ENCODE results near the gene EGFR.

The EGFR gene

DNA sequence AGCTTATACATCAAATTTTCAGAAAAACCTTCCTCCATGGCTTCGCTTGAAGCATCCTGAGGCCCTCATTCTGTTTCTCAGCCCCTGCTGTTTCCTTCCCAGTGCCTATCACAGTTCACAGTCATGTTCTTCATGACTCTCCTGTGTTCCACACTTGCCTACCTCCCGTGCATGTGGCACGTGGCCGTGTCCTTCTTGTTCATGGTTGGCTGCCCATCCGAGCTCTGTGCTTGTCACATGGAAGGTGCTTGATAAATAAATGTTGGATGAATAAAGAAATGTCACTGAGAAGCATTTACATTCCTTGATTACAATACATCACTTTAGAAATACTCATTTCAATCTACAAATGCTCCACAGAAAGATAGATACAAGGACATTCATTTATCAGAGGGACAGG lies 23.7 kb upstream of the EGFR start:
- H3K27ac Mint-ChIP-seq: no peak overlapping the region
- H3K36me3 Mint-ChIP-seq (ENCODE audit: low read depth): no peaks in the 10 kb centered on the region
- H3K4me1 Mint-ChIP-seq (ENCODE audit: low read depth): peaks cover 30% of the 10 kb centered on the region
- H3K27me3 Mint-ChIP-seq (ENCODE audit: low read depth): peaks cover 10% of the 10 kb centered on the region
- no peak overlapping the region for H3K4me3 Mint-ChIP-seq
- H3K9me3 Mint-ChIP-seq: no peaks in the 10 kb centered on the region

DNA sequence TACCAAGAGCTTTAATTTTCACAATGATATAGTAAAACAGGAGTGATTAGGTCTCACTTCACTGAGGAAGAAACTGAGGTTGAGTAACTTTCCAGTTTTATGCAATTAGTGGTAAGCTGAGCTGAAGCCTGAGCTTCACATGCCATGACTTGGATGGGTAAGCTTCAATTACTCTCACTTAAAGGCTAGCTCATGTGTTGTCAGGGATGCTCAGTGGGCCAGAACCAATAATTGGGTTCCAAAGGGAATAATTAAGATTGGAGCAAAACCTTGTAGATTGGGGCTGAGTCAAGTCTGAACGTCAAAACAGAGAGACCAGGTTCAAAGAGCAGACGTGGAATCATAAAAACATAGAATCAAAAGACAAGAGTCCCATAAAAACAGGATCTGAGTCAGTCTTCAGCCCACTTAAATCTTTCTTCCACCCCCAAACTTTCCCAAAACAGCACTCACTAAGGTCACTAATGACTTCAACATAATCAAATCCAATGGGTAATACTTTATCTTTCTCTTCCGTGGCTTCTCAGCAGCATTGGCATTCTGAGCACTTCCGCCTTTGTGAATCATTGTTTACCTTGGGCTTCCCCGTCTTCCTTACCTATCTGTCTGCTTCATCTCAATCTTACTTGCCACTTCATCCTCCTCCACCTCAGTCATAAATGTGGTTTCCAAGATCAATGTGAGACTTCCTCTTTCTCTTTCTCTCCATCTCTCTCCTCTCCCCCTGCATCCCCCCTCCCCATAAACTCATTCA lies 23.0 kb upstream of the EGFR start:
- H3K4me1 Mint-ChIP-seq (ENCODE audit: low read depth): peaks cover 30% of the 10 kb centered on the region
- peaks cover 11% of the 10 kb centered on the region for H3K27me3 Mint-ChIP-seq (ENCODE audit: low read depth)
- peak overlapping the region; percentile 12 for H3K4me3 Mint-ChIP-seq
- H3K36me3 Mint-ChIP-seq (ENCODE audit: low read depth): no peaks in the 10 kb centered on the region
- H3K27ac Mint-ChIP-seq: peak overlapping the region; percentile 34
- no peaks in the 10 kb centered on the region for H3K9me3 Mint-ChIP-seq

DNA sequence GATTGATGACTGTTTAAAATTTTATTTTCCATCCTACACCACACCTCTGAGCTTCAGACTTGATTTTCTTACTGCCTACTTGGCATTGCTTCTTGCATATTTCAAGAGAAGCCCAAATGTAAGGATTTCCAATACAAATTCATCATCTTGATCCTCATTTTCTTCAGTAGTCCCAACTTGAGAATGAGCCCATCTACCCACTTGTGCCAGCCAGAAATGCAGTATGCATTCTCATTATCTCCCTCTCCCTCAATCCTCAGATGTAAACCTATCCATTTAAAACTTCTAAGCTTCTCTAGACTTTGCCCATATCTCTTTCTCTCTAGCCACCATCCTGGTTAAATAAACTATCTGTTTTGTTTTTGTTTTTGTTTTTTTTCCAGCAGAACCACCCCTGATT lies 22.4 kb upstream of the EGFR start:
- Mint-ChIP-seq H3K4me3 (peak overlapping the region; percentile 12), H3K4me1 (ENCODE audit: low read depth) (peaks cover 30% of the 10 kb centered on the region), H3K27me3 (ENCODE audit: low read depth) (peaks cover 10% of the 10 kb centered on the region), H3K27ac (no peak overlapping the region), H3K36me3 (ENCODE audit: low read depth) (no peaks in the 10 kb centered on the region), H3K9me3 (no peaks in the 10 kb centered on the region)

DNA sequence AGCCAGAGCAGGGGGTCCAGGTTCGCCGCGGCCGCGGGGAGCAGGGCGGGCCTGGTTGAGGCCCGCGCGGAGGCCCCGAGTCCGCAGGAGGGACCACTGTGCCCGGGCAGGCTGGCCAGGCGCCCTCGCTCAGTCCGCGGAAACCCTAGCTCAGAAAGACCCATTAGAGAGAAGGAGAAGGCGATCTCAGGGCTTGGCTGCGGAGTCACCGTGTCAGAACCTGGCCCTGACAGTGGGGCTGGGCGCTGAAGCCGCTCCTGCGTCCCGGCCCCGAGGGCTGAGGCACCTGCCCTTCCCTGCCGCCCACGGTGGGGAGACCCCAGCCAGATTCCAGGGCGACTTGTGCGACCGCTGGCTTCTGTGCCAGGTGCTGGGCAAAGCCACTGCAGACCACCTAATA lies 14.2 kb upstream of the EGFR start:
- H3K4me3 Mint-ChIP-seq: no peak overlapping the region
- peaks cover 32% of the 10 kb centered on the region for H3K27me3 Mint-ChIP-seq (ENCODE audit: low read depth)
- H3K36me3 Mint-ChIP-seq (ENCODE audit: low read depth): no peaks in the 10 kb centered on the region
- no peaks in the 10 kb centered on the region for H3K9me3 Mint-ChIP-seq
- H3K4me1 Mint-ChIP-seq (ENCODE audit: low read depth): peaks cover 2% of the 10 kb centered on the region
- no peak overlapping the region for H3K27ac Mint-ChIP-seq

DNA sequence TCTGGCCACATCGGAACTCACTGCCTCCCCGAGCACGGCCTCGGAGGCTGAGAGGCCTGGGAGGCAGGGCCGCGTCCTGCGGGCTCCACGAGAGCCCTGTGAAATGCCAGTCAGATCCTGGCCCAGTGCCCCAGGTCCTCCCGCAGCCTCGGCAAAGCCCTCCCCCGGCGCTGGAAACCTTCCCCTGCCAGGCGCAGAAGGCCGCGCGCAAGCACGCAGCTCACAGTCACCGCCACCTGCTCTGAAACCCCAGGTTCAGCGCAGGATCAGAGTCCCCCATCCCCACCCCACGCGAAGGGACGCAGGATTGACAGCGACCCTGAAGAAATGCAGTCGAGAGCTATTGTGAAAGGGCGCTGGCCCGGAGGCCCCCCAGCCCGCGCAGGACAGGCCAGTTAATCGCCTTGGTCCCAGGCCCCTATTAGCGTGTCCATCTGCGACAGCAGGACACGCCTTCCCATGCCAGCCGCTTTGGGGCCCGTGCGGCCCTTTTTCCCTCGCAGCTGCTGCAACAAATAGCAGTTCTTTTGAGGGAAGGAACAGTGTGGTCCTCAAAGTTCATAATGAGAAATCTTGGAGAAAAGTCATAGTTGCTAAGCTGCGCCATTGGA lies 13.5 kb upstream of the EGFR start:
- Mint-ChIP-seq H3K36me3 (ENCODE audit: low read depth) (no peaks in the 10 kb centered on the region), H3K4me3 (no peak overlapping the region)

DNA sequence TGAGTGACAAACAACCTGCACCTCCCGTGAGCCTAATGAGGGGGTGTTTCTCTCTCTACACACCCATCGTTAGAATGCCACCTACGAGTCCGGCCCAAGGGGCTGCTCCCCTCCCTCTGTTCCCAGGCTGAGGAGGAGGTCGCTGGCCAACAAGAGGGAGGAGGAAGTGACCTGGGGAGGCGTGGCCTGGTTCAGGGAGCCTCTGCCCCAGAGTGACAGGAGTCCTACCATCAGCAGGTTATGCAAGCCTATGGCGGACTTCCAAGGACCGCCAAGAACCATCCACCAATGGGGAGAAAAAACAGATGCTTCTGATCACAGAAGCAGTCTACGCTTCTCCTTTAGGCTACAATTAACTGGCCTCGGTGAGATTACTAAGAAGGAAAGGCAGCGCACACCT lies 12.3 kb upstream of the EGFR start:
- no peaks in the 10 kb centered on the region for H3K36me3 Mint-ChIP-seq (ENCODE audit: low read depth)
- H3K27me3 Mint-ChIP-seq (ENCODE audit: low read depth): peaks cover 28% of the 10 kb centered on the region
- H3K9me3 Mint-ChIP-seq: no peaks in the 10 kb centered on the region
- H3K27ac Mint-ChIP-seq: no peak overlapping the region
- no peak overlapping the region for H3K4me3 Mint-ChIP-seq
- no peaks in the 10 kb centered on the region for H3K4me1 Mint-ChIP-seq (ENCODE audit: low read depth)

More for the DNA sequence above, 13.5 kb upstream of the EGFR start:
- no peaks in the 10 kb centered on the region for H3K4me1 Mint-ChIP-seq (ENCODE audit: low read depth)
- H3K27me3 Mint-ChIP-seq (ENCODE audit: low read depth): peaks cover 28% of the 10 kb centered on the region
- no peak overlapping the region for H3K27ac Mint-ChIP-seq
- H3K9me3 Mint-ChIP-seq: no peaks in the 10 kb centered on the region

DNA sequence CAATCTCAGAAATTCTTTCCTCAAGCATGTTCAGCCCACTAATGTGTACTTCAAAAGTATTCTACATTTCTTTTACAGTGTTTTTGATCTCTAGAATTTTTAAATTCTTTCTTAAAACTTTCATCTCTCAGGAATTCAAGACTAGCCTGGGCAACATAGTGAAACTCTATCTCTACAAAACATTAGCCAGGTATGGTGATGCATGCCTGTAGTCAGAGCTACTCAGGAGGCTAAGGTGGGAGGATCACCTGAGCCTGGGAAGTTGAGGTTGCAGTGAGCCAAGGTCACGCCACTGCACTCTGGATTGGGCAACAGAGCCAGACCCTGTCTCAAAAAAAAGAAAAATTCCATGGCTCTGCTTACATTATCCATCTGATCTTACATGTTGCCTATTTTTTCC lies 5.0 kb upstream of the EGFR start:
- Mint-ChIP-seq H3K9me3 (no peaks in the 10 kb centered on the region), H3K27me3 (ENCODE audit: low read depth) (peaks cover 64% of the 10 kb centered on the region), H3K27ac (no peak overlapping the region), H3K36me3 (ENCODE audit: low read depth) (no peaks in the 10 kb centered on the region), H3K4me3 (no peak overlapping the region), H3K4me1 (ENCODE audit: low read depth) (no peaks in the 10 kb centered on the region)

DNA sequence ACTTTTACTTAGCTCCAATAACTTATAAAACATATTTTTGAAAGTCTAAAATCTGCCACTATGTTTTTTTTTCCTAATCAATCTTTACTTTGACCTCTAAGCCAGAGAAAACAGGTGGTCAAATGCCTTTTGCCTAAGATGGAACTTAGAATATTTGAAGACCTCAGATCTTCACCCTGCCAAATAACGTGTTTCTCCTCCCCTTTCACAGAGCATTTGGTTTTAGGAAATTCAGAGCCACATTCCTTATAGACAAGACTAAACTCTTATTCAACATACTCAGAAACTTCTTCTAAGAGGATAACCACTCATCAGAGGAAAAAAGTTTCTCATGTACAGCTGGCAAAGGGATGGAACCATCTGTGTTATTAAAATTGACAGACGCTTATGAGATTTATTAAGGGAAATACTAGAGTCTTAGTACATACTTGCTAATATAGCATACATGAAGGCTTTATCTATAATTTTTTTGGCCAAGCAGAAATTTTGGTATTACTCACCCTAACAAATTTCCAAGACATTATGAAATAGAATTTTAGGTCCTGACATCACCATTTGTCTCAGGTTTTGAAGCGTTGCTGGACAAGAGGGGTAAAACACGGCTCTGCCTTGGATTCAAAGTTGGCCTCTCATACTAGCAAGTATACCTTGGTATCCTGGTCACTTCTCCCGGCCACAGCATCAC lies 2.6 kb upstream of the EGFR start:
- Mint-ChIP-seq H3K4me3 (no peak overlapping the region), H3K4me1 (ENCODE audit: low read depth) (no peaks in the 10 kb centered on the region), H3K36me3 (ENCODE audit: low read depth) (no peaks in the 10 kb centered on the region), H3K27me3 (ENCODE audit: low read depth) (peaks cover 70% of the 10 kb centered on the region), H3K27ac (no peak overlapping the region), H3K9me3 (no peaks in the 10 kb centered on the region)

DNA sequence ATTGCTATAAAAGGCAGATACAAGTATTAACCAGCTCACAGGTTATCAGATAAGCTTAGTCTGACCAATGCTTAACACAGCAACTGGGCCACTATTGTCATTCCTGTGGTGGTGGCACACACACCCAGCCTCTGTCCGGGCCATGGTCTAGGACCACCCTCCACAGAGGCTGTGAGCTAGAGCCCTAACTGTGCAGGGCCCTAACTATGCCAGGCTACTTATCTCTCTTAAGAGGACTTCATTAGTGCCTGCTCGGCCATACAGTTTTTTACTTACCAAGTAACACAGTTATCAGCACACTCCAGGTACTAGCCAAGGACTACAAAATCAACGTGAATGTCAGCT lies 2.1 kb upstream of the EGFR start:
- H3K27me3 Mint-ChIP-seq (ENCODE audit: low read depth): peaks cover 73% of the 10 kb centered on the region
- no peaks in the 10 kb centered on the region for H3K4me1 Mint-ChIP-seq (ENCODE audit: low read depth)
- no peak overlapping the region for H3K27ac Mint-ChIP-seq
- H3K4me3 Mint-ChIP-seq: no peak overlapping the region
- H3K9me3 Mint-ChIP-seq: no peaks in the 10 kb centered on the region
- no peaks in the 10 kb centered on the region for H3K36me3 Mint-ChIP-seq (ENCODE audit: low read depth)

DNA sequence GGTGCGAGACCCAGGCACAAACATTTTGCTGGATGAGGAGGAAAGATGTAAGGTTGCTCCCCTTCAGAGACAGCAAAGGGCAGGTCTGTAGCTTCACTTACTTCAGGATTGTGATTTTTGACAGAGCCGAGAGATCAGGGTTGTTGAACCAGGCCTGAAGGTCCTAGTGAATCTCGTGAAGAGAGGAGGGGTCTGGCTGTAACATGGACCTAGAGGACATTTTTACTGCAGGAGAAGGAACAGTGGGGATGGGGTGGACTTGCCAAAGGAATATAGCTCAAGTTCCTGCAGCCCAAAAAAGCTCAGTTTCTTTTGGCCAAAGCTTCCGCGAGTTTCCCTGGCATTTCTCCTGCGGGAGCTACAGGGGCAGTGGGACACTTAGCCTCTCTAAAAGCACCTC lies 976 bp upstream of the EGFR start:
- Mint-ChIP-seq H3K27me3 (ENCODE audit: low read depth) (peaks cover 71% of the 10 kb centered on the region), H3K4me3 (peak overlapping the region; percentile 15), H3K9me3 (no peaks in the 10 kb centered on the region), H3K27ac (no peak overlapping the region), H3K36me3 (ENCODE audit: low read depth) (no peaks in the 10 kb centered on the region), H3K4me1 (ENCODE audit: low read depth) (no peaks in the 10 kb centered on the region)

DNA sequence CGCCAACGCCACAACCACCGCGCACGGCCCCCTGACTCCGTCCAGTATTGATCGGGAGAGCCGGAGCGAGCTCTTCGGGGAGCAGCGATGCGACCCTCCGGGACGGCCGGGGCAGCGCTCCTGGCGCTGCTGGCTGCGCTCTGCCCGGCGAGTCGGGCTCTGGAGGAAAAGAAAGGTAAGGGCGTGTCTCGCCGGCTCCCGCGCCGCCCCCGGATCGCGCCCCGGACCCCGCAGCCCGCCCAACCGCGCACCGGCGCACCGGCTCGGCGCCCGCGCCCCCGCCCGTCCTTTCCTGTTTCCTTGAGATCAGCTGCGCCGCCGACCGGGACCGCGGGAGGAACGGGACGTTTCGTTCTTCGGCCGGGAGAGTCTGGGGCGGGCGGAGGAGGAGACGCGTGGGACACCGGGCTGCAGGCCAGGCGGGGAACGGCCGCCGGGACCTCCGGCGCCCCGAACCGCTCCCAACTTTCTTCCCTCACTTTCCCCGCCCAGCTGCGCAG lies 424 bp downstream of the EGFR start:
- no peaks in the 10 kb centered on the region for H3K36me3 Mint-ChIP-seq (ENCODE audit: low read depth)
- H3K27ac Mint-ChIP-seq: no peak overlapping the region
- peaks cover 74% of the 10 kb centered on the region for H3K27me3 Mint-ChIP-seq (ENCODE audit: low read depth)
- H3K9me3 Mint-ChIP-seq: no peaks in the 10 kb centered on the region
- H3K4me1 Mint-ChIP-seq (ENCODE audit: low read depth): no peaks in the 10 kb centered on the region
- no peak overlapping the region for H3K4me3 Mint-ChIP-seq

DNA sequence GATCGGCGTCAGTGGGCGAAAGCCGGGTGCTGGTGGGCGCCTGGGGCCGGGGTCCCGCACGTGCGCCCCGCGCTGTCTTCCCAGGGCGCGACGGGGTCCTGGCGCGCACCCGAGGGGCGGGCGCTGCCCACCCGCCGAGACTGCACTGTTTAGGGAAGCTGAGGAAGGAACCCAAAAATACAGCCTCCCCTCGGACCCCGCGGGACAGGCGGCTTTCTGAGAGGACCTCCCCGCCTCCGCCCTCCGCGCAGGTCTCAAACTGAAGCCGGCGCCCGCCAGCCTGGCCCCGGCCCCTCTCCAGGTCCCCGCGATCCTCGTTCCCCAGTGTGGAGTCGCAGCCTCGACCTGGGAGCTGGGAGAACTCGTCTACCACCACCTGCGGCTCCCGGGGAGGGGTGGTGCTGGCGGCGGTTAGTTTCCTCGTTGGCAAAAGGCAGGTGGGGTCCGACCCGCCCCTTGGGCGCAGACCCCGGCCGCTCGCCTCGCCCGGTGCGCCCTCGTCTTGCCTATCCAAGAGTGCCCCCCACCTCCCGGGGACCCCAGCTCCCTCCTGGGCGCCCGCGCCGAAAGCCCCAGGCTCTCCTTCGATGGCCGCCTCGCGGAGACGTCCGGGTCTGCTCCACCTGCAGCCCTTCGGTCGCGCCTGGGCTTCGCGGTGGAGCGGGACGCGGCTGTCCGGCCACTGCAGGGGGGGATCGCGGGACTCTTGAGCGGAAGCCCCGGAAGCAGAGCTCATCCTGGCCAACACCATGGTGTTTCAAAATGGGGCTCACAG lies 1.1 kb downstream of the EGFR start:
- Mint-ChIP-seq H3K4me3 (no peak overlapping the region), H3K27ac (no peak overlapping the region), H3K36me3 (ENCODE audit: low read depth) (no peaks in the 10 kb centered on the region), H3K27me3 (ENCODE audit: low read depth) (peaks cover 70% of the 10 kb centered on the region), H3K9me3 (no peaks in the 10 kb centered on the region), H3K4me1 (ENCODE audit: low read depth) (no peaks in the 10 kb centered on the region)

DNA sequence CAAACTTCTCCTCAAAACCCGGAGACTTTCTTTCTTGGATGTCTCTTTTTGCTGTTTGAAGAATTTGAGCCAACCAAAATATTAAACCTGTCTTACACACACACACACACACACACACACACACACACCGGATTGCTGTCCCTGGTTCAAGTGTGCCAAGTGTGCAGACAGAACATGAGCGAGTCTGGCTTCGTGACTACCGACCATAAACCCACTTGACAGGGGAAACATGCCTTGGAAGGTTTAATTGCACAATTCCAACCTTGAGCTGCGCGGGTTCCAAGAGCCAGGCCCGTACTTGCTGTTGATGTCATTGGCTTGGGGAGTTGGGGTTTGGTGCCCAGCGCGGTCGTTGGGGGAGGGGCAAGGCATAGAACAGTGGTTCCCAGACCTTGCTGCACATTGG lies 1.7 kb downstream of the EGFR start:
- no peaks in the 10 kb centered on the region for H3K9me3 Mint-ChIP-seq
- no peaks in the 10 kb centered on the region for H3K4me1 Mint-ChIP-seq (ENCODE audit: low read depth)
- no peak overlapping the region for H3K27ac Mint-ChIP-seq
- H3K27me3 Mint-ChIP-seq (ENCODE audit: low read depth): peaks cover 68% of the 10 kb centered on the region
- H3K4me3 Mint-ChIP-seq: no peak overlapping the region
- no peaks in the 10 kb centered on the region for H3K36me3 Mint-ChIP-seq (ENCODE audit: low read depth)

DNA sequence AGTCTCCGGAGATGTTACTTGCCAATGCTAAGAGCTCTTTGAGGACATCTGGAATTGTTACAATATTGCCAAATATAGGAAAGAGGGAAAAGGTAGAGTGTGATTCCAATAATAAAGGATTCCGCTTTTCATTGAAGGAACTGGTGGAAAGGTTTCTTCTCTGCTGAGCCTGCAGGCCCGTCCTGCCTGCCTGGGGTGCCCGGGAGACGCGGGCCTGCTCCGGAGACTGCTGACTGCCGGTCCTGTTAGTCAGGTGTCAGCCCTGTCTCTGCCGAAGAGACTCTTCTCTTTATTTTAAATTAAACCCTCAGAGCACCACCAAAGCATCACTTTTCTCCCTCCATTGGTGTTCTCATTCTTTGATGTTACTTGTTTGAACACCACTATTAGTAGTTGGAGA lies 2.2 kb downstream of the EGFR start:
- H3K27ac Mint-ChIP-seq: no peak overlapping the region
- H3K27me3 Mint-ChIP-seq (ENCODE audit: low read depth): peaks cover 62% of the 10 kb centered on the region
- no peak overlapping the region for H3K4me3 Mint-ChIP-seq
- H3K36me3 Mint-ChIP-seq (ENCODE audit: low read depth): no peaks in the 10 kb centered on the region
- H3K4me1 Mint-ChIP-seq (ENCODE audit: low read depth): no peaks in the 10 kb centered on the region
- no peaks in the 10 kb centered on the region for H3K9me3 Mint-ChIP-seq

All from T-helper 1 cell treated with Interleukin-12 subunit alpha and Interleukin-12 subunit beta and Interleukin-4 antibody, amounts not matched to agents 30 μg/mL and 1 μg/mL, for 36 hours (primary cell).